K562 (cell line): ENCODE data around the gene SESN3. TPM values are rescaled to one million over a fixed set of nuclear protein-coding genes. Genes with fewer than 3 reads are reported as not detected.

Source experiments
- ATAC-seq: fragments of 200-7000 bp; cut with Tn5 transposase; 3 replicates; pipeline ENCODE4 v1.9.1; 2020; ENCODE audit warnings: moderate library complexity
- BruUV-seq: library from RNA; stranded (reverse); fragments of 400-500 nt; replicated peaks from 2 replicates; lab custom pipeline; 2021; lab: Mats Ljungman, UMichigan
- CTCF ChIA-PET: fragments of 300-600 bp; formaldehyde crosslinking; extraction: SDS; loops from one replicate; lab custom pipeline; 2021; ENCODE audit warnings: low intra/inter-chr PET ratio; lab: Yijun Ruan, JAX
- POLR2A ChIA-PET: fragments of 300-600, 350-650 bp; sonication (Branson Sonifier 250); formaldehyde crosslinking; extraction: SDS; loops from one replicate; lab custom pipeline; 2021; ENCODE audit warnings: antibody characterized with exemption, inconsistent platforms; lab: Yijun Ruan, JAX
- DNase-seq, 4 experiments: peaks; one replicate each; pipeline versions ENCODE4 v3.0.0 to v3.0.0-alpha.2; 2011 to 2018; ENCODE audit warnings: low spot score in 3 of 4, mixed read lengths in 3 of 4; ENCODE audit errors: extremely low read depth in 1 of 4
- FAIRE-seq: peaks from 2 replicates; lab custom pipeline; 2011; peaks lifted over from hg19 to GRCh38; lab: Jason Lieb, UNC
- H2AFZ ChIP-seq: 2 replicates; pipeline ENCODE4 v1.6.0; 2011; ENCODE audit warnings: low read depth, low read length, control low read depth, inconsistent platforms
- H3K27ac ChIP-seq: fragments of 200-600 bp; 3 replicates; pipeline ENCODE4 v1.8.0; 2011; ENCODE audit warnings: low read depth, mild to moderate bottlenecking, control low read depth, inconsistent platforms, low read length, moderate library complexity, mixed read lengths; ENCODE audit errors: extremely low read depth
- H3K27me3 ChIP-seq, 2 experiments: fragments of 300-600 bp in 1 of 2; 2 replicates in 1 of 2; 3 replicates in 1 of 2; pipeline versions ENCODE4 v1.6.0 to v1.8.0; 2011; ENCODE audit warnings: inconsistent platforms in 2 of 2, low read length in 2 of 2, mild to moderate bottlenecking in 1 of 2, mixed read lengths in 1 of 2, moderate library complexity in 1 of 2; ENCODE audit not compliant: control insufficient read depth in 2 of 2, insufficient read depth in 2 of 2
- H3K36me3 ChIP-seq: fragments of 300-600 bp; 3 replicates; pipeline ENCODE4 v1.8.0; 2011; ENCODE audit warnings: mild to moderate bottlenecking, low read length, inconsistent platforms; ENCODE audit not compliant: control insufficient read depth, insufficient read depth
- H3K4me1 ChIP-seq, 2 experiments: fragments of 200-600 bp in 1 of 2; replicated peaks in 1 of 2; 2 replicates in 1 of 2; 3 replicates in 1 of 2; pipeline versions ENCODE4 v1.5.1 to v1.8.0; 2011; ENCODE audit warnings: inconsistent platforms in 2 of 2, low read length in 2 of 2, mild to moderate bottlenecking in 1 of 2, mixed read lengths in 1 of 2, moderate library complexity in 1 of 2; ENCODE audit not compliant: control insufficient read depth in 2 of 2, insufficient read depth in 2 of 2
- H3K4me2 ChIP-seq: 2 replicates; pipeline ENCODE4 v1.6.1; 2011; ENCODE audit warnings: low read length, control low read depth, inconsistent platforms, mixed read lengths; ENCODE audit not compliant: insufficient read depth
- H3K4me3 ChIP-seq: fragments of 200-600 bp; sonication (generic), shearing (Covaris generic); 2 replicates; pipeline ENCODE4 v1.5.1; 2016; ENCODE audit warnings: control low read depth, inconsistent platforms
- H3K79me2 ChIP-seq: fragments of 200-600 bp; 3 replicates; pipeline ENCODE4 v1.8.0; 2011; ENCODE audit warnings: low read length, inconsistent platforms; ENCODE audit not compliant: control insufficient read depth, insufficient read depth
- H3K9ac ChIP-seq, 2 experiments: 2 replicates each; pipeline versions ENCODE4 v1.6.0 to v1.6.1; 2011; ENCODE audit warnings: low read depth in 2 of 2, low read length in 2 of 2, control low read depth in 1 of 2, inconsistent platforms in 1 of 2, mild to moderate bottlenecking in 1 of 2, mixed read lengths in 1 of 2; ENCODE audit not compliant: insufficient read depth in 1 of 2
- H3K9me1 ChIP-seq: one replicate; pipeline ENCODE4 v1.6.0; 2011; ENCODE audit warnings: inconsistent platforms, mild to moderate bottlenecking, low read length, moderate library complexity; ENCODE audit not compliant: control insufficient read depth, insufficient read depth
- H3K9me3 ChIP-seq: replicated peaks from 2 replicates; pipeline ENCODE4 v1.5.1; 2011; ENCODE audit warnings: low read depth, low read length, inconsistent platforms; ENCODE audit not compliant: control insufficient read depth, insufficient read depth
- H4K20me1 ChIP-seq: replicated peaks from 2 replicates; pipeline ENCODE4 v1.6.1; 2011; ENCODE audit warnings: low read length, inconsistent platforms, mixed read lengths; ENCODE audit not compliant: control insufficient read depth, insufficient read depth
- C11orf30 ChIP-seq: fragments of 450-650 bp; IDR thresholded peaks from 2 replicates; pipeline ENCODE4 v1.6.1; 2016; ENCODE audit warnings: low read depth, mild to moderate bottlenecking
- DEAF1 ChIP-seq: fragments of 450-650 bp; formaldehyde crosslinking; IDR thresholded peaks from 2 replicates; pipeline ENCODE4 v1.4.0; 2020; ENCODE audit warnings: mild to moderate bottlenecking, moderate library complexity
- FOXO4 ChIP-seq: fragments of 450-650 bp; formaldehyde crosslinking; IDR thresholded peaks from 2 replicates; pipeline ENCODE4 v1.4.0; 2020; ENCODE audit warnings: mild to moderate bottlenecking, moderate library complexity
- HSF4 ChIP-seq: fragments of 250-450 bp; sonication (Bioruptor Pico); IDR thresholded peaks from 2 replicates; pipeline ENCODE4 v2.1.2; 2022; ENCODE audit warnings: mild to moderate bottlenecking, moderate library complexity, borderline replicate concordance
- NCOA1 ChIP-seq: fragments of 450-650 bp; IDR thresholded peaks from 2 replicates; pipeline ENCODE4 v1.6.1; 2016; ENCODE audit warnings: low read depth
- PHF20 ChIP-seq: fragments of 450-650 bp; IDR thresholded peaks from 2 replicates; pipeline ENCODE4 v1.6.1; 2018; ENCODE audit not compliant: partially characterized antibody
- RAD21 ChIP-seq, 2 experiments: fragments of 250-450 bp in 1 of 2; fragments of 450-650 bp in 1 of 2; sonication (Bioruptor Pico) in 1 of 2; formaldehyde crosslinking in 1 of 2; IDR thresholded peaks in 1 of 2; conservative IDR thresholded peaks in 1 of 2; 2 replicates each; pipeline versions ENCODE4 v1.4.0 to v1.8.0; 2020 to 2022; ENCODE audit warnings: mild to moderate bottlenecking in 2 of 2, moderate library complexity in 1 of 2
- SMARCA4 ChIP-seq: fragments of 450-650 bp; IDR thresholded peaks from 2 replicates; pipeline ENCODE4 v1.6.1; 2016
- SPI1 ChIP-seq: IDR thresholded peaks from 2 replicates; pipeline ENCODE4 v1.6.1; 2011; ENCODE audit warnings: low read depth, low read length, control low read depth, borderline replicate concordance
- STAT6 ChIP-seq: sonication (generic); formaldehyde crosslinking; IDR thresholded peaks from 2 replicates; pipeline ENCODE4 v1.8.1; 2023; ENCODE audit warnings: mild to moderate bottlenecking, missing genetic modification reagents
- THRB ChIP-seq: fragments of 450-650 bp; formaldehyde crosslinking; conservative IDR thresholded peaks from 2 replicates; pipeline ENCODE4 v1.4.0; 2022; ENCODE audit warnings: mild to moderate bottlenecking, missing genetic modification characterization
- ZBTB9 ChIP-seq: fragments of 450-650 bp; formaldehyde crosslinking; IDR thresholded peaks from 2 replicates; pipeline ENCODE4 v1.4.0; 2020; ENCODE audit warnings: mild to moderate bottlenecking, moderate library complexity
- ZNF695 ChIP-seq: fragments of 450-650 bp; formaldehyde crosslinking; IDR thresholded peaks from 2 replicates; pipeline ENCODE4 v1.4.0; 2020; ENCODE audit warnings: mild to moderate bottlenecking, moderate library complexity
- WGBS: fragments of 100-300 bp; shearing (Covaris generic); methylation state at CpG from one replicate; pipeline ENCODE4 v1.1.6; 2016; ENCODE audit warnings: low coverage, mixed read lengths; ENCODE audit not compliant: insufficient coverage; ENCODE audit errors: missing lambda C conversion rate; 5-methylcytosine and 5-hydroxymethylcytosine counted together
- in situ Hi-C: fragments of 300-500 bp; cut with MboI; formaldehyde crosslinking; loops from 4 replicates; pipeline ENCODE4 v1.15.0; 2018; ENCODE audit warnings: inconsistent platforms, mixed read lengths
- intact Hi-C: fragments of 100-400 bp; cut with micrococcal nuclease; formaldehyde crosslinking; loops from 2 replicates; pipeline ENCODE4 v1.14.2; 2022
- polyA plus RNA-seq, 8 experiments: library from polyadenylated mRNA; depleted of rRNA in 4 of 8; stranded (reverse) in 5 of 8; unstranded in 3 of 8; fragments of >200 nt; fragmentation: Nextera tagmentation in 2 of 8; fragmentation: Illumina TruSeq in 1 of 8; extraction: Ambion mirVana in 2 of 8; extraction: Trizol in 1 of 8; gene quantifications; 2 replicates each; pipeline versions ENCODE4 v1.2.1 to v1.2.3, GENCODE V29; 2011 to 2014; ENCODE audit warnings: inconsistent platforms in 1 of 8, missing spikeins in 1 of 8
- total RNA-seq, 7 experiments: library from RNA; depleted of rRNA in 6 of 7; stranded (reverse); fragments of >200 nt in 6 of 7; fragmentation: Illumina TruSeq in 2 of 7; extraction: Trizol in 2 of 7; gene quantifications; 2 replicates each; pipeline versions ENCODE4 v1.2.1 to v1.2.3, GENCODE V29; 2011 to 2021; ENCODE audit warnings: low replicate concordance in 1 of 7

Gene SESN3
- total and polyA plus RNA-seq, 9 of the 15 experiments (the other 6 are each of a cell fraction or from before 2014, with no cell fraction given) = 0.44 to 2.6 (median 1.5) TPM

GRCh38 chr11:95138448-95138847 lies 92.6 kb downstream of the SESN3 start:
- H3K9ac ChIP-seq = no peak overlapping the region
- POLR2A ChIA-PET = interaction anchor here (0.6 to 1.3 kb wide), 2 partner anchors 9 to 261 kb away, joined by 3 read pairs; no protein-coding TSS in a partner anchor
- CTCF ChIA-PET = interaction anchor here (2.5 kb wide), 1 partner anchor 69 kb away, joined by 16 read pairs; no protein-coding TSS in a partner anchor
- TF ChIP-seq C11orf30 = no peak
- TF ChIP-seq DEAF1 = peak; percentile 75
- no peak for TF ChIP-seq HSF4
- no peak for TF ChIP-seq NCOA1
- no peak for TF ChIP-seq ZNF695
- TF ChIP-seq SPI1 = no peak
- TF ChIP-seq RAD21 (CRISPR knock-in tag; conservative IDR thresholded peaks at IDR 0.05 in 1 of 2, IDR thresholded peaks at IDR 0.05 in 1 of 2) = peak; percentile 86 to 89
- no peak for TF ChIP-seq THRB
- no peak for TF ChIP-seq FOXO4
- no peak for TF ChIP-seq ZBTB9
- TF ChIP-seq SMARCA4 = no peak
- TF ChIP-seq STAT6 (CRISPR knock-in tag) = no peak
- no peak for TF ChIP-seq PHF20

More at GRCh38 chr11:95138448-95138847, 92.6 kb downstream of the SESN3 start:
- peaks cover 0 to 27% of the 10 kb centered on the region in 2 experiments; a peak in 3 of 5 replicates for H3K4me1 ChIP-seq
- intact Hi-C loops = loop anchor here (1.0 kb wide), 1 partner anchor 69 kb away; no protein-coding TSS in a partner anchor
- no peaks in the 10 kb centered on the region; a peak in 1 of 5 replicates for H3K27me3 ChIP-seq
- no peaks in the 10 kb centered on the region for H3K79me2 ChIP-seq
- in situ Hi-C loops = no loop called here
- no peaks in the 10 kb centered on the region for H3K9me3 ChIP-seq
- no TSS peak for BruUV-seq
- no peak overlapping the region for H3K4me3 ChIP-seq
- 2% methylated on average over 2 of the region's 2 CpGs for WGBS
- H4K20me1 ChIP-seq = no peaks in the 10 kb centered on the region
- FAIRE-seq (peak; percentile 19), ATAC-seq (peak; percentile 94), DNase-seq (peak in 2 of 4 experiments; percentile 46 to 55)
- no peaks in the 10 kb centered on the region for H3K36me3 ChIP-seq
- H3K4me2 ChIP-seq = no peak overlapping the region
- H3K27ac ChIP-seq = no peak overlapping the region
- H3K9me1 ChIP-seq = no peaks in the 10 kb centered on the region
- no peak overlapping the region for H2AFZ ChIP-seq
